Measurements from ENCODE around the gene CCDC157. TPM values are rescaled to one million over a fixed set of nuclear protein-coding genes. Genes with fewer than 3 reads are reported as not detected.

CCDC157 gene
- total RNA-seq, 1 donor from 2014 or later = 9.3 TPM

DNA sequence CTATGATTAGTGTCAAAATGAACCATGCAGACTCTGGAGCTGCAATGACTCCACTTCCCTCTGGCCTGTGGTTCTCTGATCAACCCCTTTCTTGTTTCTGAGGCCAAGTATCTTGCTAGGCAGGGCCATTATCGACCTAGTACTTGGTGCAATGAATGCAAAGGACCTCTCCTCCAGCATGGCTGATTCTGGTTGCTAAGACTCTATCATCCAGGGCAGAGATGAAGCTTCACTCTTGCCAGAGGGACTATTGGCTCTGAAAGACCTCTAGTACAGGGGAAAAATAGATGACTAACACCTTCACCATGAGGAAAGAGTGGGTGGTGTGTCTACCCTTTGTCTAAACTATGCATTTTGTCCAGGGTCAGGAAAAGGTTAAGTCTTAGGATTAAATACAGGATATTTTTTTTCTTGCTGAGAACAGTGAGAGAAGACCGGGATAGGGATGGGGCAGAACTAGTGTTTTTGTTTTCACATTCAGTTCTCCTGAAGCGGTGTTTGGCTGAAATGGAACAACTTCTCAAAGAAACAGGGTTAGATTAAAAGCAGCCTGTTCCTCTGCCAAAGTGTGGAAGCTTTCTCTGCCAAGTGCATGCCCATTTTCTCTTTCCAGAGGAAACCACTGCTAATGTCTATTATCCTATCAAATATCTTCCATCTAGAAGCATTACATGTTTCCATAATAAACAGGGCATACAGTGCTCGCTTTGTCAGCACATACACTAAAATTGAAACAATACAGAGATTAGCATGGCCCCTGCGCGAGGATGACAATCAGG lies 63.7 kb downstream of the CCDC157 start:
- peak overlapping the region; percentile 31 for H3K4me3 Mint-ChIP-seq
- TF ChIP-seq, protein P1, sequence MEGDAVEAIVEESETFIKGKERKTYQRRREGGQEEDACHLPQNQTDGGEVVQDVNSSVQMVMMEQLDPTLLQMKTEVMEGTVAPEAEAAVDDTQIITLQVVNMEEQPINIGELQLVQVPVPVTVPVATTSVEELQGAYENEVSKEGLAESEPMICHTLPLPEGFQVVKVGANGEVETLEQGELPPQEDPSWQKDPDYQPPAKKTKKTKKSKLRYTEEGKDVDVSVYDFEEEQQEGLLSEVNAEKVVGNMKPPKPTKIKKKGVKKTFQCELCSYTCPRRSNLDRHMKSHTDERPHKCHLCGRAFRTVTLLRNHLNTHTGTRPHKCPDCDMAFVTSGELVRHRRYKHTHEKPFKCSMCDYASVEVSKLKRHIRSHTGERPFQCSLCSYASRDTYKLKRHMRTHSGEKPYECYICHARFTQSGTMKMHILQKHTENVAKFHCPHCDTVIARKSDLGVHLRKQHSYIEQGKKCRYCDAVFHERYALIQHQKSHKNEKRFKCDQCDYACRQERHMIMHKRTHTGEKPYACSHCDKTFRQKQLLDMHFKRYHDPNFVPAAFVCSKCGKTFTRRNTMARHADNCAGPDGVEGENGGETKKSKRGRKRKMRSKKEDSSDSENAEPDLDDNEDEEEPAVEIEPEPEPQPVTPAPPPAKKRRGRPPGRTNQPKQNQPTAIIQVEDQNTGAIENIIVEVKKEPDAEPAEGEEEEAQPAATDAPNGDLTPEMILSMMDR (conservative IDR thresholded peaks at IDR 0.05) = no peak
- peaks cover 45% of the 10 kb centered on the region for H3K4me1 Mint-ChIP-seq
- no peaks in the 10 kb centered on the region for H3K9me3 Mint-ChIP-seq
- H3K27me3 Mint-ChIP-seq (ENCODE audit: low read depth) = no peaks in the 10 kb centered on the region
- no peak overlapping the region for H3K27ac Mint-ChIP-seq (ENCODE audit: unreplicated experiment)
- DNase-seq (ENCODE audit: low read depth, low spot score) = no peak
- no peaks in the 10 kb centered on the region for H3K36me3 Mint-ChIP-seq (ENCODE audit: low read depth)

DNA sequence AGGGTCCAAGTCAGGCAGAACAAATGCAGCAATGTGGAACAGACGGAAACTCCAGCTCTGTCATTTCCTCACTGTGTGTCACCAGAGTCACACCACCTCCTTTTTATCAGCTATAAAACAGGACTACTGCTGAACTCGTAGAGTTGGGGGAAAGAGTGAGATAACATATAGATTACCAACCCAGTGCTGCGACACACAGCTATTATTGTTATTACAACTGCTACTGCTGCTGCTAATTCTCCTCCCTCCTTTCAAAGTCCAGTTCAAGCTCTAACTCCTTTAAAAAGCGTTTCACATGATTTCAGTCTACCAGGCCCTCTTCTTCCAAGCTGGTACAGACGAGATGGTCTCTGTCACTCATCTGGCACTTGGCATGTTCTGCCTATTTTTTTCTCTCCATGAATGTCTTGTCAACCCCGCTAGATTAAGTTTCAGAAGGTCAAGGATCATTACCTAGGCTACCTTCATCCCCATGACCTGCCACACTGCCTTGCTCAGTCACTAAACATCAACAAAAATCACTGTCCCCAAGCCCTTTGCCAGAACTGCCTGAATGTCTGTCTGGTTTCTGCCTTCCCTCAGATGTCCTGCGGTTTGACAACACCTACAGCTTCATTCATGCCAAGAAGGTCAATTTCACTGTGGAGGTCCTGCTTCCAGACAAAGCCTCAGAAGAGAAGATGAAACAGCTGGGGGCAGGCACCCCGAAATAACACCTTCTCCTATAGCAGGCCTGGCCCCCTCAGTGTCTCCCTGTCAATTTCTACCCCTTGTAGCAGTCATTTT lies 65.1 kb downstream of the CCDC157 start:
- no peaks in the 10 kb centered on the region for H3K9me3 Mint-ChIP-seq

DNA sequence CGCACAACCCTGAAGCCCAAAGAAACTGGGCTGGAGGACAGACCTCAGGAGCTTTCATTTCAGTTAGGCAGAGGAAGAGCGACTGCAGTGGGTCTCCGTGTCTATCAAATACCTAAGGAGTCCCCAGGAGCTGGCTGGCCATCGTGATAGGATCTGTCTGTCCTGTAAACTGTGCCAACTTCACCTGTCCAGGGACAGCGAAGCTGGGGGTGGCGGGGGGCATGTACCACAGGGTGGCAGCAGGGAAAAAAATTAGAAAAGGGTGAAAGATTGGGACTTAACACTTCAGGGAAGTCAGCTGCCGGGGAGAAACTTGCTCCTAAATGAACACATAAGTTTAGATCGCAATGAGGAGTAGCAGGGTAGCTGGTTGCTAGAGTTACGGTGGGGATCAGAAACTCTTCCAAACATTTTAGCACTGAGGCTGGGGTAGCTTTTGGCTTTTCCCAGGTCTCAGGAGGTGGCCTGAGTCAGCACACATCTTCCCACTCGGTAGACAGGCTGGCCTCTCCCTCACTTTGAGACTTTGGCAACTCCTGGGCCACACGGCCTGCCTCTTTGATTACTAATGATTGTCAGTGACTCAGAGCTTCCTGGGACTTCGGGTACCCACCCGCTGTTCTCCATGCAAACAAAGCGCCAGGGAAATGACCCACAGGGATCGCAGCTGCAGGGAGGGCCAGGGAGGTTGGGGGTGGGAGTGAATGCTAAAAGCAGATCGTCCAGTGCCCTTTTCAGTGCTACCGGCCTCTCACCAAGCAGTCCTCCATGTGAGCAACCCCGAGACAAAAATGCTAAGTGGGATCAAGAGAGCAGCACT lies 65.9 kb downstream of the CCDC157 start:
- no peak for DNase-seq (ENCODE audit: low read depth, low spot score)
- TF ChIP-seq, protein P1 (conservative IDR thresholded peaks at IDR 0.05) = no peak
- Mint-ChIP-seq H3K27me3 (ENCODE audit: low read depth) (no peaks in the 10 kb centered on the region), H3K27ac (ENCODE audit: unreplicated experiment) (peak overlapping the region; percentile 92), H3K4me1 (peaks cover 59% of the 10 kb centered on the region), H3K36me3 (ENCODE audit: low read depth) (no peaks in the 10 kb centered on the region), H3K4me3 (peak overlapping the region; percentile 97), H3K9me3 (no peaks in the 10 kb centered on the region)

More for the DNA sequence above, 65.1 kb downstream of the CCDC157 start:
- H3K27me3 Mint-ChIP-seq (ENCODE audit: low read depth) = no peaks in the 10 kb centered on the region
- DNase-seq (ENCODE audit: low read depth, low spot score) = no peak
- H3K4me3 Mint-ChIP-seq = peak overlapping the region; percentile 97
- no peak overlapping the region for H3K27ac Mint-ChIP-seq (ENCODE audit: unreplicated experiment)
- H3K36me3 Mint-ChIP-seq (ENCODE audit: low read depth) = no peaks in the 10 kb centered on the region
- TF ChIP-seq, protein P1 (conservative IDR thresholded peaks at IDR 0.05) = no peak
- peaks cover 57% of the 10 kb centered on the region for H3K4me1 Mint-ChIP-seq

DNA sequence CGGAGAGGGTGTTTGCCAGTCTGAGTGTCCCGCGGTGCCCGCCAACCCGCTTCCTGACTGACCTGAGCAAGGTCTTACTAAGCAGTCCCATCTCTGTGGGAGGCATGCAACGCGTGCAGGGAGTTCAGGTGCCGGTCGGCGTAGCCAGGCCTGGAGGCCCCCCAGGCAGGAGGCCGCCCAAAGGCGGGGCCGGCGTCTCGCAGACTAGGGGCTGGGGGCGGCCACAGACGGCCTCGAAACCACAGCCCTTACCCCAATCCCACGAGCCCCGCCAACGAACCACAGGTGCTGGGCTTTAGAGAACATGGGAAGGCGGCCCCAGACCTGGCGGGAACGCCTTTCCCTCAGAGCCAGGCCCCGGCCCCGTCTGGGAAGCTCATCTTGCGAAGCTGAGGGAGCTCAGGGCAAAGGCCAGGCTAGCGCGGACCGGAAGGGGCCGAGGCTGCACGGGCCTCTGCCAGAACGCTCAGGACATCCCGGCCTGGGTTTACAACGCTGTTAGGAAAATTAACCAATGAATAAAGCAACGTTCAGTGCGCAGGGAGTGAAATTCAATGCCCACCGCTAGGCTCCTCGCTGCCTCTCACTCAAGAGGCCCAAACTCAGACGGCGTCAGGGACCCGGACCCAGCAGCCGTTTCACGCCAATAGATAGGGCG lies 66.6 kb downstream of the CCDC157 start:
- no peak for DNase-seq (ENCODE audit: low read depth, low spot score)
- H3K36me3 Mint-ChIP-seq (ENCODE audit: low read depth) = no peaks in the 10 kb centered on the region
- H3K4me1 Mint-ChIP-seq = peaks cover 59% of the 10 kb centered on the region

More for the DNA sequence above, 66.6 kb downstream of the CCDC157 start:
- TF ChIP-seq, protein P1 (conservative IDR thresholded peaks at IDR 0.05) = peak; percentile 40
- Mint-ChIP-seq H3K9me3 (no peaks in the 10 kb centered on the region), H3K27me3 (ENCODE audit: low read depth) (no peaks in the 10 kb centered on the region), H3K4me3 (peak overlapping the region; percentile 97), H3K27ac (ENCODE audit: unreplicated experiment) (peak overlapping the region; percentile 96)
